EL (cell line): ENCODE measurements around the gene IFIT1B.
"Not testable (repeated sequence)": the region's sequence is repeated elsewhere in the genome, so short reads cannot be mapped to it uniquely, and the experiment has no call there.

Experiments used
- DNase-seq: peaks from one replicate; pipeline ENCODE4 v3.0.0-alpha.2; 2016

The IFIT1B gene, protein sequence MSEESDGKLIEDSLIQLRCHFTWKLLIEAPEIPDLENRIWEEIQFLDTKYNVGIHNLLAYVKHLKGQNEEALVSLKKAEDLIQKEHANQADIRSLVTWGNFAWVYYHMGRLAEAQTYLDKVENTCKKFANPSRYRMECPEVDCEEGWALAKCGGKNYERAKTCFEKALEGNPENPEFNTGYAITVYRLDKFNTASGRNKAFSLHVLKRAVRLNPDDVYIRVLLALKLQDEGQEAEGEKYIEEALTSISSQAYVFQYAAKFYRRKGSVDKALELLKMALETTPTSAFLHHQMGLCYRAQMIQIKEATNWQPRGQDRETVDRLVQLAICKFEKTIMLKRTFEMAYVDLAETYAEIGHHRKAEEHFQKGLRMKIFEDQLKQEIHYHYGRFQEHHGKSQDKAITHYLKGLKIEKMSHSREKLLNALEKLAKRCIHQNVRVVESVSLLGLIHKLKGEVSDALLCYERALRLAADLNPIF

DNA sequence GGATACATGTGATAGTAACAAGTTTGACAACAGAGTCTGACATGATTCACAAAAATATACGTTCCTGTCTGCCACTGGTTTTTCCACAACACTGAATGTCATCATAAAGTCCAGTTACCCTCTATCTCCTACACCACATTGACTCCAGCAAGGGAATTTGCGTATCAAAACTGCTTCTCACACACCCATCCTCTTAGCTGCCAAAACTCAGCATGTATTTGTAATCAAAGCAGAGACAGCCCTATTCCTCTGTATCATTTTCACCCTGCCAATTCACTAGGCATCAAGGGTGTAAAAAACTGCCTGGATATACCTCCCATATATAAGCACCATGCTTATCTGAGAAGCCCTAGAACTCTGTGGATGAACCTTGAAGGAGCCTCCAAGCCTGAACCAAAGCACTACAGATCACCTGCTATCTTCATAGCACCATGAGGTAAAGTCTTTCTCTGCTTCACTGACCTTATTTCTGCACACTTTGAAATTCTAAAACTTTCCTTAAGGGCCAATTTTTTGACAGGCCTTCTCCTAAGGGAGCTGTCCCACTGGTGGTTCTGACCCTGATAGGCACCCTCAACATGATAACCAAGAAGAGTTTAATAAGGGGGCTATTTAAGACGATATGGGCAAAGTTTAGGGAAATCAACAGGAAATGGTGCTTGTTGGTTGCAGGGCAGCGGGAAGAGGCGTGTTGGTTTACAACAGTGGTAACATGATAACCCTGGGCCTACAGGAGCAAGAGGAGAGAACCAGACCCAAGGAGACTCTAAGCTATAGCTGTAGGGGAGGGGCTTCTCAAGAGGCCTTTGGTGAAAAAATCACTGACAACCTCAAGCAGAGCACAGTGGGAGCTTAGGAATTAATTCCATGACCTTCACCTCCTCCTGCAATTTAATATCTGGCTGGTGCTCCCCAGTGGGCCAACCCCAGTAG, at the start of gene IFIT1B:
IFIT1B (plus strand) TSS at position 352 of the 933 bp plus-strand sequence; CDS start at position 432, 80 bp downstream.
- DNase-seq = no peak

DNA sequence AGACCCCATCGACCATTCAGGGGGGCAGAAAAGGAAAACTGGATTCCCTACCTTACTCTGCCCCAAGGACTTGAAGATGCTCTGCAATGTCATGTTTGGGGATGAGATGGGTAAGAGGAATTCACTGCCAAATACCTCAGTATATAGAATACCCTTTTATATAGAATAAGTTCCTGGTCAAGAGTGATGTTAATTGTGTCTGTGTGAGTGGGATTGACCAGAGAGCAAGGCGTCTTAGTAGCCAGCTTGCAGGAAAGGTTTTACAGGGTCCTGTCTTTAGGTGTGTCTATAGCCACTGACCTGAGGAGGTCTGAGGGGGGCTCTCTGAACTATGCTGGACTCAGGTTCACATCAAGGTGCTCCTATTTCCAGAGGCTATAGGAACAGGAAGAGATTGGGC, 48.7 kb upstream of the IFIT1B start:
- no peak for DNase-seq

DNA sequence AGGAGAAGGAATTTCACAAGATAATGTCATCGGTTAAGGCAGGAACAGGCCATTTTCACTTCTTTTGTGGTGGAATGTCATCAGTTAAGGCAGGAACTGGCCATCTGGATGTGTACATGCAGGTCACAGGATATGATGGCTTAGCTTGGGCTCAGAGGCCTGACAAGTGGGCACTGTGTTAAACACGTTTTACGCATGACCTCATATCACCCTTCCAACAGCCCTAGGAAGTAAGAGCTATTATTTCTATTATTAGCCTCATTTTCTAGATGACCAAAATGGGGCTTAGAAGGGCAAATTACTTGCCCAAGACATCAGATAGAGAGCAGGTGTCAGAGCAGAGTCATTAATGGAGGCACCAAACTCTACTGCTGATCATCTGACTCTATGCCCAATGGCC, 47.8 kb upstream of the IFIT1B start:
- not testable (repeated sequence) for DNase-seq

DNA sequence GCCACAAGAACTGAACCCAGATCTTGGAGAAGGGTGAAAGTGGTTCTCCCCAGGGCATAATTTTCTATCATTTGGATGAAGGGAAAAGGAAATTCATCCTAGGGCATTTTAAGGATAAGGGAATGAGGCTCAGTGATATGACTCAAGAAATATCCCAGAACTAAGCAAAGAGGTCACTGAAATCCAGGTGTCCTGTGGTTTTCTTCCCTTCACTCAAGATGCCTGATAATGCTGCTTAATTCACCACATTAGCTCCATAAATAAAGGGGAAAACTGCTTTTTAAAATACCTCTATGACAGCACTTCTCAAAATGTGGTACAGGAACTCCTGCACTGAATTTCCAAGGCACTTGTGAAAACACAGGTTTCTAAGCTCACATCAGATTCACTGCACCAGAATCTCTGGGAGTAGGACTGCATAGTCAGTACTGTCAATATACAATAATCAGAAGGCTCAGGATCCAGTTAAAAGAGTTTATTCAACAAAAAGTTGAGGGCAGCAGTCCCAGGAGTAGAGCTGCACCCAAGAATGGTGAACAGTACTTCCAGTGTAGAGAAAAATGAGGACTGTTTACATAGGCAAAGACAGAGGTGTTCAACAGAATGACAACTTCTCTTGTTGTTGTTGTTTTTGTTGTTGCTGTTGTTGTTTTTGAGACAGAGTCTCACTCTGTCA, 47.2 kb upstream of the IFIT1B start:
- DNase-seq = no peak

DNA sequence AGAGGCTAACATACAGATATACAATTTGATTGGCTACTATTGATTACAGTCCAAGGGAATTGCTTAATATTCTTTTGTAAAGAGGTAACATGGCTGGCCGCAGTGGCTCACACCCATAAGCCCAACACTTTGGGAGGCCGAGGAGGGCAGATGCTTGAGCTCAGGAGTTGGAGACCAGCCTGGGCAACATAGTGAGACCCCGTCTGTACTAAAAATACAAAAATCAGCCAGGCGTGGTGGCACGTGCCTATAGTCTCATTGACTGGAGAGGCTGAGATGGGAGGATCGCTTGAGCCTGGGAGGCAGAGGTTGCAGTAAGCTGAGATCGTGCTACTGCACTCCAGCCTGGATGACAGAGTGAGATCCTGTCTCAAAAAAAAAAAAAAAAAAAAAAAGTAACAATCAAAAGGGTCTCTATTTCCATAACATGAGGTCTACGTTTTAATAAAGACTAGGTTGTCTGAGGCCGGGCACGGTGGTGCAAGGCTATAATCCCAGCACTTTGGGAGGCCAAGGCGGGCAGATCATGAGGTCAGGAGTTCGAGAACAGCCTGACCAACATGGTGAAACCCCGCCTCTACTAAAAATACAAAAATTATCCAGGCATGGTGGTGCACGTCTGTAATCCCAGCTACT, 46.3 kb upstream of the IFIT1B start:
- DNase-seq = peak; percentile 5

DNA sequence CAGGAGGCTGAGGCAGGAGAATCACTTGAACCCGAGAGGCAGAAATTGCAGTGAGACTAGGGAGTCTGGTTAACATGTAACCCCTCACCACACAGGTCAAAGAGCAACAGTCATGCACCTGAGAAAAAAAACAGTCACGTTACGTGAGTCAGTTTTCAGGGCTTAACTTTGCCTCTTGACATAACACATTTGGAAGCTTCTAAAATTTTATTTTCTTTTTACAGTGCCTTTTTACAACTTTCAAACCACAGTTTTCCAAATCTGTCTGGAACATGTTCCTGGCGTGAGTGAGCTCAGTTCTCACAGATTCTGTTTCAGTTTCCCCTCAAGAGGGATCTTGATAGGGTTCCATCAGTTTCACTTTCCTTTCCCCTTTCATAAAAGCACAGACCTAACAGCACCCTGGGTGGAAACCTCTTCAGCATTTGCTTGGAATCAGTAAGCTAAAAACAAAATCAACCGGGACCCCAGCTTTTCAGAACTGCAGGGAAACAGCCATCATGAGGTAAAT, 45.7 kb upstream of the IFIT1B start:
- peak; percentile 80 for DNase-seq

DNA sequence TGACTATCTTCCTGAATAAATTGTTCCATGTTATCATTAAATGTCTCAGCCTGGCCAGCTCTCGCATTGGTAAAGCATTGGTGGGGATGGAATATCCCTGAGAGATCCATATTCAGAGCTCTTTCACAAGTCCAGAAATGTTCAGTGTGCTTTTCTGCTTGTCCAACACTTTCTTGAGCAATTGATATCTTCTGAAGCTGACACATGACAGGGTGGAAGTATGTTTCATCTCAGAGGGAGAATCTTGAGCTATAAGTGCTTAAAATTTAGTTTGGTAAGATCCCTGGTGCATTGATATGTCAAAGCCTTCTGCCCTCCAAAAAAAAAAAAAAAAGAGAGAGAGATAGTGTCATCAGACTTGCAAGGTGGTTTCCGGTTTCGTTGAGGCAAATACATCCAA, 42.6 kb upstream of the IFIT1B start:
- DNase-seq = no peak

DNA sequence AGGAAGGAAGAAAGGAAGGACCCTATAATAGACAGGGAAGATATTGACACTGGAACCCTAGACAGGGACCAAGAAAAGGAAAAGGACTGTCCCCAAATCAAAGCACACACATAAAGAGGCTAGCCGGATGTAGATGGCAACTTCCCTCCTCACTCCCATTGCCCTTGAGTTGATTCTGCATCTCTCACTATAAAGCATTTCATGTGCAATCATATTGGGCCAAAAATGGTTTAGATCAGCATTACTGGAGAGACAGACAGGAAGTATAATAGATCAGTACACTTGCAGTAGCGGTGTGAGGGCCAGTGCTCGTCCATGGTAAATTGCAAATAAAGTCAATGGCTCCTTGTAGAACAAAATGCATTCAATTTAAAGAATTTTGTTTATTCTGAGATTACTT, 41.6 kb upstream of the IFIT1B start:
- DNase-seq = no peak

DNA sequence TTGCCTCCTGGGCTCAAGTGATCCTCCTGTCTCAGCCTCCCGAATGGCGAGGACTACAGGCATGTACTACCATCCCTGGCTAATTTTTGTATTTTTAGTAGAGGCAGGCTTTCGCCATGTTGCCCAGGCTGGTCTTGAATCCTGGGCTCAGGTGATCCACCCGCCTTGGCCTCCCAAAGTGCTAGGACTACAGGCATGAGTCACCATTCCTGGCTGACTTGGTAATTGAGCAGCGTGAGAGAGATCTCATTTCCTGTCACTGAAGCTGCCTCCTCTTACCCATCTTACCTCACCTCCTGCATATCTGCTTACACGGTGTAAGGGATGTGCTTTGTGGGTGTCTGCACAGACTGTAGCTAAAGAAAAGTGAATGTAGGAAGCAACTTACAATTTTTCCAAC, 40.4 kb upstream of the IFIT1B start:
- DNase-seq = peak; percentile 76

DNA sequence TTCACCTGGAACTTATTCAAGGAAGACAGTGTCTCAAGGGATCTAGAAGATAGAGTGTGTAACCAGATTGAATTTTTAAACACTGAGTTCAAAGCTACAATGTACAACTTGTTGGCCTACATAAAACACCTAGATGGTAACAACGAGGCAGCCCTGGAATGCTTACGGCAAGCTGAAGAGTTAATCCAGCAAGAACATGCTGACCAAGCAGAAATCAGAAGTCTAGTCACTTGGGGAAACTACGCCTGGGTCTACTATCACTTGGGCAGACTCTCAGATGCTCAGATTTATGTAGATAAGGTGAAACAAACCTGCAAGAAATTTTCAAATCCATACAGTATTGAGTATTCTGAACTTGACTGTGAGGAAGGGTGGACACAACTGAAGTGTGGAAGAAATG, 39.1 kb upstream of the IFIT1B start:
- DNase-seq = no peak

DNA sequence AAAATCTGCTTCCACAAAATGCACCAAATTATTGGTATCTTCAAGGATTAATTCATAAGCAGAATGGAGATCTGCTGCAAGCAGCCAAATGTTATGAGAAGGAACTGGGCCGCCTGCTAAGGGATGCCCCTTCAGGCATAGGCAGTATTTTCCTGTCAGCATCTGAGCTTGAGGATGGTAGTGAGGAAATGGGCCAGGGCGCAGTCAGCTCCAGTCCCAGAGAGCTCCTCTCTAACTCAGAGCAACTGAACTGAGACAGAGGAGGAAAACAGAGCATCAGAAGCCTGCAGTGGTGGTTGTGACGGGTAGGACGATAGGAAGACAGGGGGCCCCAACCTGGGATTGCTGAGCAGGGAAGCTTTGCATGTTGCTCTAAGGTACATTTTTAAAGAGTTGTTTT, 38.0 kb upstream of the IFIT1B start:
- no peak for DNase-seq

DNA sequence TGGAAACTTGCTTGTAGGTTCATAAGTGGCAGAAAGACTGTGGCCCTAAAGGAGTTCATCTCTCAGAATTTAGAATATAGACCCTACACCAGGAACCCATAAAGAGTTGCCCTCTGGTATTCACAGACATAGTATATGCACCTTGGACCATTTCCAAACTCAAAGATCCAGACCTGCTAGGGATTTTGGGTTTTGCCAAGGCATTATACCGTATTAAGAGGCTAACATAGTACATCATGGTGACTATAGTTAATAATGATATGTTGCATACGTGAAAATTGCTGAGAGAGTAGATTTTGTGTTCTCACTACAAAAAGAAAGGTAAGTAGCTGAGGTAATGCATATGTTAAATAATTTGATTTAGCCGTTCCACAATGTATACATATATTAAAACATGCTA, 36.2 kb upstream of the IFIT1B start:
- DNase-seq = no peak

DNA sequence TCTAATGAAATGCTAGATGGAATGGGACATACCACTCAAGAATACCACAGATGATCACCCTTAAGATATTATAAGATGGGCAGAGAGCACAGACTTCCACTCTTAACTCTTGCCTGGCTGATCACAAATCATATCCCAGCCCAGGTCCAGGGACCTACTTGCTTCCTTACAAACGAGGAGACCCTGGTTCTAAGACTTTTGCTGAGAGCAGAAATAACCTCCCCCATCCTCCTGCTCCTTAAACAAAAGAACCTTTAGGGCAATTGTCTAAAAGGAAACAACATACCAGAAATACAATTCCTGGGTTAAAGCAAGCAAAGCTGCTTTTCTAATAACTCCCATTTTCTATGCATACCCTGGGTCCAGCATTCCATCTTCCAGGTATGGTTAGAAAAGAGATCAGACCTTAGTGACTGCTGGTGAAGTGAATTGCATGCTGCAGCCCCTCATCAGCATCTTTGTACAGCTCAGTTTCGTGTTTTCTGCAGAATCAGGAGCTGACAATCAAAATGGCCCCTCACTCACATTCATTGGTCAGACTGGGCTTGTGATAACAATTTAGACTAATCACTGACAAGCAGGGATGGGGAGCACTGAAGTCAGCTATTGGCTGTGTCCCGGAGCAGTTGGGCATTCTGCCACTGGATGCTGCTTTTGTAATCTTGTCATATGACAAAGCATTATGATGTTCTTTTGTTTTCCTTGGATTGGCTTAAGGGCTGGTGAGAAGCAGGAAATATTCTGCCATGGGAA, 35.5 kb upstream of the IFIT1B start:
- peak; percentile 83 for DNase-seq

DNA sequence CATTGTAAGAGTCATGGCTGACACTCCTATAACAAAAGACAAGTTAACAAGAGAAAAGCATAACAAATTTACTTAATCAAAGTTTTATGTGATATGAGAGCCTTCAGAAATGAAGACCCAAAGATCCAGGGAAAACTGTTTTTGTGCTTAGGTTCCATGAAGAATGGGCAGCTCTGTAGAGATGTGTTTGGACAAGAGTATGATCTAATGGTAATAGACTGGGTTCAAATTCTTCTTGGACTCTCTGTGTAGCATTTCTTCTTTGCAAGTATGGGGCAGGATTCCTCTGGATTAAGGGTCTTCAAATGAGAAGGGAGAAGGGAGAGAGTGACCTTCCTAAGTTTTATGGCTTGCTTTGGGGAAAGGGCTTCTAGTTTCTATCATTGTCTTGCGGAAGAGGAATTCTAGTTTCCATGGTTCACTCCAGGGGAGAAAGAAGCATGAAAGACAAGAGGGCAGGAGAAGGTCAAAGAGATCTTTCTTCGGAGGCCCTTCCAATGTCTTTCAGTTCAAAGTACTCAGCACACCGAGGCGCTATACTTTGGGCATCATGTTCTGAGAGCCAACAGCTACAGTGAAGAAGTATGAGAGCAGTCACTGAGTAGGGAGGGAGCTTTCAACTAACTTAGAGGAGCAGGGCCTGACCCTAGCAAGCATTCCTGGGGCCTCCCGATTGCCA, 34.6 kb upstream of the IFIT1B start:
- no peak for DNase-seq

DNA sequence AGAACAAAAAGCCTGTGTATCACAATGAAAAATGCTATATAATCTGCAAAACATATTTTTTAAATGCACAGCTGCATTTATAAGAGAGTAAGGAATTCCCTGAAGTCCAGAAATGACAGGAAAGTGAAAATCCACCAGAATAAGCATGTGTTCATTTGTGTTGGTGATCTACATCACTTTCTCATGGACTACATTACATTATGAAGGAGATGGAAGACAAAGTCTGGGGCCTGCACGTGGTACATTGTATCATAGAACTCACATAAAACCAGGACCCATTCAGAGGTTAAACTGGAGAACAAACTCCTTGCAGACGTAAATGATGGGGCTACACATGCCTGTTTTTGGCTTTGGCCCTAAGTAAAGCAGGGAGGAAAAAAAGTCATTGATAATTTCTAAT, 33.7 kb upstream of the IFIT1B start:
- no peak for DNase-seq

DNA sequence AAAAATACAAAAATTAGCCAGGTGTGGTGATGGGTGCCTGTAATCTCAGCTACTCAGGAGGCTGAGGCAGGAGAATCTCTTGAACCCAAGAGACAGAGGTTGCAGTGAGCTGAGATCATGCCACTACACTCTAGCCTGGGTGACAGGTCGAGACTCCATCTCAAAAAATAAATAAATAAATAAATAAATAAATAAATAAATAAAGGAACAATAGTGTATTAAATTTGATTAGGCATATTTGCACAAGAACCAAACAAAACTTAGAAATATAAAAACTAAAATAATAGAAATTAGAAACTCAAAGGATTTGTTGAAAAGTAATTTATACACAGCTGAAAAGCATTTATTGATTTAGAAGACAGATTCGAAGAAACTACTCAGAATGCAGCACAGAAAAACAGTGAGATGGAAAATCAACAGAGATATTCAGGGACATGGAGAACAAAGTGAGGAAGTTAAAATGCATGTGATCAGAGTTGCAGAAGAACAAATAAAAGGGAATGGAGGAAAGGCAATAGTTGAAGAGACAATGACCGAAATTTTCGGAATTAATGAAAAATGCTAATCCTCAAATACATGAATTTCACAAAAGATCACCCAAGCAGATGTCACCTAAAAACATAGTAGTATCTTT, 32.4 kb upstream of the IFIT1B start:
- DNase-seq = no peak

DNA sequence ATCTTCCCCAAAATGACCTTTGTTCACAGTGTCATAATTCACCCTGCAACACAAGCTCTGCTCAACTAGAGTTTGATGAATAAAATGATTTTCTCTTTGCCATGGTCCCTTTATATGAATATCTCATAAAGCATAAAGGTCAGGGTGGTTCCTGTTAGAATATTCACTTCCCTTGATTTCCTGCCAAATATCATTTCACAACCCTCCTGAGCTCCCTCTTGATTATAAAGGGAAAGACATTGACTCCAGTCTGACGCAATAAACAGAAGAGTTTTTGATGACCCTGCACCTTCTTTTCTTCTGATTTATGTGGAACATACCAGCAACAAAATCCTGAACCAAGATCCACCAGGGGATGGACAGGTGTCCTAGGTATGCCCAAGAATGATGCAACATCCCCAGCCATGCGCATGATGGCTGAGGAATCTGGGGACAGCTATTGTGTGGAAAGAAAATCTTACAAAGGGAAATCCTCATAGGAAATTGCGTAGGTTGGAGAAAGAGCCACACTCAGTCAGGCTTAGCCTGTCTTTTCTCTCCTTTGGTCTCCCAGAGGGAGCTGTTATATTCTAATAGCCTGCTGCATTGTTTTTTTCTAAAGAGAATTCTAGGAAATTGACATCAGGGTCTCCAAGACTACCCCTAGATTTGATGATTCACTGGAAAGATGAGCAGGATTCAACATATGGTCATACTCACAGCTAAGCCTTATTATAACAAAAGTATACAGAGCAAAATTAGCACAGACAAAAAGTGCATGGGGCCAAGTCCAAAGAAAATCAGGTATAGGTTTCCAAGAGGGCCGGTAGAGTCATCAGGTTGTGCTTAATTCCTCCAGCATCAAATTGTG, 31.2 kb upstream of the IFIT1B start:
- DNase-seq = peak; percentile 62

DNA sequence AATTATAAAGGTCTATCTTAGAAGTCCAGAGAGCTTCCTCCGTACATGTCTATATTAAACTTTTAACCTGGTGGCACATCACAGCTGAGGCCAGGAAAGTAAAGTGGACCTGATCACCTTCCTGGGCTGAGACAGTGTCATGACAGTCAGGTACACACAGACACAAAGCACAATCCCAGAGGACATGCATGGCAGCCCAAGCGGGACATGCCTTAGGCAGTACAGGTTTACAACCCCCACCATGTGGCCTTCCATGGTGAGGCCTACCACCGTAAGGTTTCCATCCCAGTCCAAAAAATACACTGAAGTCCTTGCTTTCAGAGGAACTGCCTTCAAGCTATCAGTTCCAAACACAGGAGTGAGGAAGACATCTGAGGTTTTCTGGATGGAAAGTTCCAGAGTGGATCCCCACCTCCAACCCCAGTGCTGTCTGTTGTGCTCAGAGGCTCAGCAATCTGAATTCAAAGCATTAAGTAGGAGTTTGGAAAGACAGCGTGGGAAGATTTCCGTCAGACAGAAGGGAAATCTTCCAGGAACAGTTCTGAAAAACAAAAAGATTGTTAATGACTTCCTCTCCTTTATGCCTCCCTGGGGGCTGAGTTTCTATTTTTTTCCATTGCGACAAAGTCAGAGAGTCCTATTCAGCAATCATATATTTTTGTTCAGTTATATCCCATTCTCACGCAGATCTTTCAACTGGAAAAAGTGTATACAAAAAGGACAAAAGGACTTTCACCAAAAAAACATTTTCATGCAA, 30.0 kb upstream of the IFIT1B start:
- no peak for DNase-seq

DNA sequence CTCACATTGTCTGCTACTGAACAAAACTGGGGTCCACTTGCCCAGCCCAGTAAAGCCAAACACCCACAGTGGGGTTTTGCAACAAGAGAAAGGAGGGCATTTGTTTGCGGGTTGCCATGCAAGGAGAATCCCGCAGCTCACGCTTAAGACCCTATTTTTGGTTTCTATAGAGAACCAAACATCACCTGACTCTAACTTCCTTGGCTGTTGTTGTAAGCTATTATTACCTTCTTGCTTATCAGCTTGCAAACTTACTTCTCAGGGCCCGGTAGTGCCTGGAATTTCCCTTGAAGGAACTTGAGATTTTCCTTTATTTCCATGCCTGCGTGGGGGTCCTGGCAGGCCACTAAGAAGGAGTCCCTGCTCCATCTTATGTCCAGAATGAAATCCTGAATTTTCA, 29.4 kb upstream of the IFIT1B start:
- DNase-seq = no peak
